ENCODE results near the gene PLEKHG4. TPM values are rescaled to one million over a fixed set of nuclear protein-coding genes. Genes with fewer than 3 reads are reported as not detected.

The PLEKHG4 gene
- total RNA-seq, 2 donors from 2014 or later: 7.7 to 57.8 TPM

GRCh38 chr16:67243481-67243880 lies 35.9 kb upstream of the PLEKHG4 start:
- Histone ChIP-seq H3K36me3 (no peaks in the 10 kb centered on the region), H3K27me3 (replicated peaks; ENCODE audit: insufficient read depth) (no peaks in the 10 kb centered on the region), H3K9me3 (no peaks in the 10 kb centered on the region), H3K27ac (peak overlapping the region in 1 of 2 donors; percentile 48), H3K4me1 (replicated peaks) (peaks cover 24% of the 10 kb centered on the region), H3K4me3 (no peak overlapping the region)
- DNase-seq (ENCODE audit: low spot score): no peak
- TF ChIP-seq POLR2A (IDR thresholded peaks at IDR 0.05) (no peak), POLR2AphosphoS5 (IDR thresholded peaks at IDR 0.05) (no peak), CTCF (IDR thresholded peaks at IDR 0.05) (no peak)
- intact Hi-C loops (cut with DNase I): no loop called here
- 76% methylated on average over 4 of the region's 4 CpGs for WGBS

- intact Hi-C loops (cut with DNase I): no loop called here
- no peaks in the 10 kb centered on the region for H3K36me3 ChIP-seq
- 55% methylated on average over 5 of the region's 5 CpGs for WGBS
- H3K9me3 ChIP-seq: no peaks in the 10 kb centered on the region
- peaks cover 1% of the 10 kb centered on the region for H3K27me3 ChIP-seq (replicated peaks; ENCODE audit: insufficient read depth)
- no peak overlapping the region for H3K4me3 ChIP-seq
- H3K27ac ChIP-seq: peak overlapping the region; percentile 48 to 83
- DNase-seq (ENCODE audit: low spot score): no peak
- peaks cover 24% of the 10 kb centered on the region for H3K4me1 ChIP-seq (replicated peaks)
- TF ChIP-seq POLR2A (IDR thresholded peaks at IDR 0.05) (no peak), POLR2AphosphoS5 (IDR thresholded peaks at IDR 0.05) (no peak), CTCF (IDR thresholded peaks at IDR 0.05) (no peak)
Measured at GRCh38 chr16:67244387-67245185, 34.7 kb upstream of the PLEKHG4 start.

DNA sequence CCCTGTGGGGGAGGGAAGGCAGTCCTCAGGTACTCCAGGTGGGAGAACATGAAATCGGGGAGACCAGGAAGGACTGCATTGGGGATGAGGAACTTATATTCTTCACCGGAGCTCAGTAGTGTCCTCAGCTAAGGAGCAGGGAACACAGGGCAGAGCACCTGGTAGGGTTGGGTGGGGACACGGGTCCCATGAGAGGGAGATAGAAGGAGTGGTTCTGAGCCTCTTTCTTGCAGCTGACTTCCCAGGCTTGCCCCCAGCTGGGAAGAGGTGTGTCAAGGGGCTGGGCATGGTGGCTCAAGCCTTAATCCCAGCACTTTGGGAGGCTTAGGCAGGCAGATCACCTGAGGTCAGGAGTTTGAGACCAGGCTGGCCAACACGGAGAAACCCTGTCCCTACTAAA lies 34.1 kb upstream of the PLEKHG4 start:
- H3K27me3 ChIP-seq (replicated peaks; ENCODE audit: insufficient read depth): peaks cover 4% of the 10 kb centered on the region
- intact Hi-C loops (cut with DNase I): no loop called here
- DNase-seq (ENCODE audit: low spot score): no peak
- H3K4me1 ChIP-seq (replicated peaks): peaks cover 24% of the 10 kb centered on the region
- H3K9me3 ChIP-seq: no peaks in the 10 kb centered on the region
- H3K36me3 ChIP-seq: no peaks in the 10 kb centered on the region
- TF ChIP-seq POLR2A (IDR thresholded peaks at IDR 0.05) (no peak), CTCF (IDR thresholded peaks at IDR 0.05) (no peak), POLR2AphosphoS5 (IDR thresholded peaks at IDR 0.05) (no peak)
- H3K27ac ChIP-seq: peak overlapping the region; percentile 83 to 86
- 83% methylated on average over 4 of the region's 4 CpGs for WGBS
- no peak overlapping the region for H3K4me3 ChIP-seq

- peak overlapping the region; percentile 83 to 86 for H3K27ac ChIP-seq
- H3K36me3 ChIP-seq: no peaks in the 10 kb centered on the region
- WGBS: 18% methylated on average over 8 of the region's 8 CpGs
- H3K9me3 ChIP-seq: no peaks in the 10 kb centered on the region
- intact Hi-C loops (cut with DNase I): no loop called here
- H3K4me1 ChIP-seq (replicated peaks): peaks cover 20% of the 10 kb centered on the region
- H3K4me3 ChIP-seq: peak overlapping the region; percentile 61 to 70
- no peak for TF ChIP-seq POLR2A (IDR thresholded peaks at IDR 0.05)
- TF ChIP-seq POLR2AphosphoS5 (IDR thresholded peaks at IDR 0.05): peak; percentile 36
- peaks cover 4% of the 10 kb centered on the region for H3K27me3 ChIP-seq (replicated peaks; ENCODE audit: insufficient read depth)
- DNase-seq (ENCODE audit: low spot score): no peak
Measured at GRCh38 chr16:67245674-67246080, 33.7 kb upstream of the PLEKHG4 start.

DNA sequence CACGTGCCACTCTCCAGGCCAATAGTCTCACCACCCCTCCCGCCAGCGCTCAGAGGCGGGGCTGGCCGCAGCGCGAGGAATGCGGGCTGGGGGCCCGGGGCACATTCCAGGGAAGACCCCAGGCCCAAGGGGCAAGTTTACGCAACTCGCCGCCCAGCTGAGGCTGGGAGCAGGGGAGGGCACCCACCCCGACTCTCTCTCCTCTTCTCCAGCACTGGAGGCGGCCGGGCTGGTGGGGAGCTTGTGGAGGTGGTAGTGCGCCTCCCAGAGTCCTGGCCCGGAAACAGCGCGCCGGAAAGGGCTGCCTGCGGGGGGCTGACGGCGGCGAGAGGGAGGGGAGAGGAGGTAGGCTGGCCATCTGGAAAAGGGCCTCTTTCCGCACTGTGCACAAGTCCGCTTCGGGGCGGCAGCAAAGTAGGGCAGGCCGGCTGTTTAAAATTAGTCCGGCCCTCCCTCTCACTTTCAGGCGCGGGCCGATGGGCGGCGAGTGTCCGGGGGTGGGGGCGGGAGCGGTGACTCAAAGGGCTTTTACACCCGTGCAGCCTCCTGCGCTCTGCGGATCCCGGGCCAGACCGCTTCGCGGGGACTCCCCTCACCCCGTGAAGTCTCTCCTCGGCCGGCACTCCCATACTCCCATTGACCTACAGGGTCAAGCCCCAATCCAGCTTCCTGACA lies 33.1 kb upstream of the PLEKHG4 start:
- under 1% methylated on average over 42 of the region's 48 CpGs for WGBS
- intact Hi-C loops (cut with DNase I): no loop called here
- Histone ChIP-seq H3K27me3 (replicated peaks; ENCODE audit: insufficient read depth) (peaks cover 4% of the 10 kb centered on the region), H3K9me3 (no peaks in the 10 kb centered on the region), H3K4me1 (replicated peaks) (peaks cover 14% of the 10 kb centered on the region), H3K36me3 (no peaks in the 10 kb centered on the region), H3K4me3 (peak overlapping the region; percentile 61 to 70), H3K27ac (peak overlapping the region; percentile 83 to 86)
- peak; percentile 58 for DNase-seq (ENCODE audit: low spot score)
- TF ChIP-seq POLR2AphosphoS5 (IDR thresholded peaks at IDR 0.05) (no peak), CTCF (IDR thresholded peaks at IDR 0.05) (peak in 3 of 4 experiments; percentile 9 to 42 (median 30)), POLR2A (IDR thresholded peaks at IDR 0.05) (peak; percentile 10)
